Neural cell (in vitro differentiated cells): ENCODE data around the gene REM2. TPM values are rescaled to one million over a fixed set of nuclear protein-coding genes. Genes with fewer than 3 reads are reported as not detected.

Source experiments
- H2AFZ ChIP-seq: fragments of 200-600, 300-800 bp; sonication (generic), shearing (Covaris generic); 2 replicates; pipeline ENCODE4 v1.6.0; 2014; ENCODE audit warnings: low read depth, mild to moderate bottlenecking, antibody characterized with exemption, low read length, moderate library complexity
- H3F3A ChIP-seq: fragments of 200-600 bp; shearing (Covaris generic); 2 replicates; pipeline ENCODE4 v1.6.1; 2016; ENCODE audit warnings: mild to moderate bottlenecking, moderate library complexity, mixed read lengths, antibody characterized with exemption, low read length; ENCODE audit not compliant: insufficient read depth, poor library complexity, severe bottlenecking
- H3K27ac ChIP-seq: fragments of 200-600, 300-800 bp; sonication (generic), shearing (Covaris generic); 2 replicates; pipeline ENCODE4 v1.5.1; 2014; ENCODE audit warnings: mild to moderate bottlenecking, low read length, moderate library complexity
- H3K27me3 ChIP-seq: fragments of 300-800, 200-600 bp; sonication (generic), shearing (Covaris generic); 2 replicates; pipeline ENCODE4 v1.6.0; 2014; ENCODE audit warnings: mild to moderate bottlenecking, low read depth, low read length, moderate library complexity; ENCODE audit not compliant: insufficient read depth
- H3K36me3 ChIP-seq: fragments of 300-800, 200-600 bp; sonication (generic), shearing (Covaris generic); 2 replicates; pipeline ENCODE4 v1.5.1; 2014; ENCODE audit warnings: mild to moderate bottlenecking, antibody characterized with exemption, low read length, moderate library complexity; ENCODE audit not compliant: insufficient read depth
- H3K4me2 ChIP-seq: fragments of 300-800, 200-600 bp; sonication (generic), shearing (Covaris generic); 2 replicates; pipeline ENCODE4 v1.6.0; 2014; ENCODE audit warnings: mild to moderate bottlenecking, low read length
- H3K4me3 ChIP-seq: fragments of 300-800, 200-600 bp; sonication (generic), shearing (Covaris generic); 2 replicates; pipeline ENCODE4 v1.5.1; 2014; ENCODE audit warnings: mild to moderate bottlenecking, low read length, moderate library complexity
- H3K79me2 ChIP-seq: fragments of 200-600 bp; shearing (Covaris generic); replicated peaks from 2 replicates; pipeline ENCODE4 v1.6.0; 2014; ENCODE audit warnings: mild to moderate bottlenecking, low read length, moderate library complexity; ENCODE audit not compliant: insufficient read depth
- H3K9ac ChIP-seq: fragments of 300-800, 200-600 bp; sonication (generic), shearing (Covaris generic); 2 replicates; pipeline ENCODE4 v1.6.1; 2016; ENCODE audit warnings: mild to moderate bottlenecking, low read length, mixed read lengths
- H3K9me2 ChIP-seq: fragments of 200-600 bp; shearing (Covaris generic); 2 replicates; pipeline ENCODE4 v1.6.1; 2016; ENCODE audit warnings: mild to moderate bottlenecking, low read length, mixed read lengths; ENCODE audit not compliant: insufficient read depth
- H3K9me3 ChIP-seq: fragments of 200-600, 300-800 bp; sonication (generic), shearing (Covaris generic); 2 replicates; pipeline ENCODE4 v1.6.1; 2016; ENCODE audit warnings: mild to moderate bottlenecking, mixed run types, low read length, moderate library complexity, mixed read lengths
- H4K20me1 ChIP-seq: fragments of 200-600 bp; shearing (Covaris generic); 2 replicates; pipeline ENCODE4 v1.6.1; 2016; ENCODE audit warnings: mild to moderate bottlenecking, mixed run types; ENCODE audit not compliant: insufficient read depth
- CTCF ChIP-seq: fragments of 450-650 bp; IDR thresholded peaks from 2 replicates; pipeline ENCODE4 v1.5.1; 2014; ENCODE audit warnings: antibody characterized with exemption, mild to moderate bottlenecking, moderate library complexity; ENCODE audit not compliant: poor library complexity, severe bottlenecking
- EP300 ChIP-seq: fragments of 450-650 bp; conservative IDR thresholded peaks from 2 replicates; pipeline ENCODE4 v1.6.1; 2014; ENCODE audit warnings: antibody characterized with exemption, mild to moderate bottlenecking, moderate library complexity; ENCODE audit not compliant: poor library complexity, severe bottlenecking
- EZH2 ChIP-seq: fragments of 200-600, 300-800 bp; shearing (Covaris generic), sonication (generic); IDR thresholded peaks from 2 replicates; pipeline ENCODE4 v1.6.1; 2014; ENCODE audit warnings: antibody characterized with exemption, low read length, borderline replicate concordance, mild to moderate bottlenecking; ENCODE audit not compliant: insufficient read depth, poor library complexity, severe bottlenecking
- MXI1 ChIP-seq: fragments of 450-650 bp; conservative IDR thresholded peaks from 2 replicates; pipeline ENCODE4 v1.6.1; 2014; ENCODE audit warnings: antibody characterized with exemption, mild to moderate bottlenecking; ENCODE audit not compliant: poor library complexity, severe bottlenecking
- POLR2AphosphoS5 ChIP-seq: IDR thresholded peaks from 2 replicates; pipeline ENCODE4 v1.6.1; 2012
- RAD21 ChIP-seq: fragments of 450-650 bp; conservative IDR thresholded peaks from 2 replicates; pipeline ENCODE4 v1.6.1; 2014; ENCODE audit warnings: antibody characterized with exemption, mild to moderate bottlenecking, moderate library complexity
- SMC3 ChIP-seq: fragments of 450-650 bp; conservative IDR thresholded peaks from 2 replicates; pipeline ENCODE4 v1.6.1; 2014; ENCODE audit warnings: antibody characterized with exemption, mild to moderate bottlenecking, moderate library complexity; ENCODE audit not compliant: poor library complexity
- TAF1 ChIP-seq: IDR thresholded peaks from 2 replicates; pipeline ENCODE4 v1.6.1; 2012; ENCODE audit warnings: low read depth
- polyA plus RNA-seq: library from polyadenylated mRNA; depleted of rRNA; stranded (reverse); fragments of >200 nt; gene quantifications from 2 replicates; pipeline ENCODE4 v1.2.3, GENCODE V29; 2014
- TF ChIP-seq, protein P1 (sequence below): IDR thresholded peaks from 2 replicates; pipeline ENCODE4 v1.6.1; 2012; ENCODE audit warnings: borderline replicate concordance

Gene REM2
- polyA plus RNA-seq, 1 donor from 2014 or later: 28.6 TPM

DNA sequence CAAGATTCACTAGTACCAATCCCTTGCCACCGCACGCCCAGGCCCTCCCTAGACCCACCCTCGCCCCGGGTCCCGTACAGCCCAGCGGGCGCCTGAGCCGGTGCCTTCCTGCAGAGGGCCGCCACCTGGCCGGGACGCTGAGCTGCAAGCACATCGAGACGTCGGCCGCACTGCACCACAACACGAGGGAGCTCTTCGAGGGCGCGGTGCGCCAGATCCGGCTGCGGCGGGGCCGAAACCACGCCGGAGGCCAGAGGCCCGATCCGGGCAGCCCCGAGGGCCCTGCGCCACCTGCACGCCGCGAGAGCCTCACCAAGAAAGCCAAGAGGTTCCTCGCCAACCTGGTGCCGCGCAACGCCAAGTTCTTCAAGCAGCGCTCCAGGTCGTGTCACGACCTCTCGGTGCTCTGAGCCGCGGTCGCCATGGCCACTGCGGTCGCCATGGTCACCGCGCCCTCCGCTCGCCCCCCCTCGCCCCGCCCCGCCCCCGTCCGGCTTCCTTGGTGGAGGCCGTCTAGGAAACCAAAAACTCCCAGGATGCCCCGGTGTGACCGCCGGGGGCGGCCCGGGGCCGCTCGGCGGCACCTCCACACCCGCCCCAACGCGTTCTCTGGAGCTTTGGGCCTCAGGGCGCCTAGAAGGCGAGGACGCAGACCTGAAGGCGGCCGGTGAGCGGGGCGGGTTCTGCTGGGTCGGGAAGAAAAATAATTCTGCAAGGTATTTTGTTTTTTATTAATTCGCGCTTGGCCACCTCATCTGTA is 3.7 kb downstream of the REM2 start:
- Histone ChIP-seq H3K9me3 (no peaks in the 10 kb centered on the region), H3K27me3 (no peaks in the 10 kb centered on the region), H3K9me2 (no peaks in the 10 kb centered on the region), H3K4me2 (peak overlapping the region; percentile 45), H3K9ac (peak overlapping the region; percentile 59), H3K79me2 (peaks cover 29% of the 10 kb centered on the region), H3K36me3 (no peaks in the 10 kb centered on the region), H3K27ac (peak overlapping the region; percentile 58), H3F3A (peaks cover 8% of the 10 kb centered on the region), H3K4me3 (peak overlapping the region; percentile 90), H4K20me1 (no peaks in the 10 kb centered on the region), H2AFZ (no peak overlapping the region)
- no peak for TF ChIP-seq POLR2AphosphoS5
- TF ChIP-seq SMC3: no peak
- TF ChIP-seq CTCF: peak; percentile 23
- TF ChIP-seq, protein P1, sequence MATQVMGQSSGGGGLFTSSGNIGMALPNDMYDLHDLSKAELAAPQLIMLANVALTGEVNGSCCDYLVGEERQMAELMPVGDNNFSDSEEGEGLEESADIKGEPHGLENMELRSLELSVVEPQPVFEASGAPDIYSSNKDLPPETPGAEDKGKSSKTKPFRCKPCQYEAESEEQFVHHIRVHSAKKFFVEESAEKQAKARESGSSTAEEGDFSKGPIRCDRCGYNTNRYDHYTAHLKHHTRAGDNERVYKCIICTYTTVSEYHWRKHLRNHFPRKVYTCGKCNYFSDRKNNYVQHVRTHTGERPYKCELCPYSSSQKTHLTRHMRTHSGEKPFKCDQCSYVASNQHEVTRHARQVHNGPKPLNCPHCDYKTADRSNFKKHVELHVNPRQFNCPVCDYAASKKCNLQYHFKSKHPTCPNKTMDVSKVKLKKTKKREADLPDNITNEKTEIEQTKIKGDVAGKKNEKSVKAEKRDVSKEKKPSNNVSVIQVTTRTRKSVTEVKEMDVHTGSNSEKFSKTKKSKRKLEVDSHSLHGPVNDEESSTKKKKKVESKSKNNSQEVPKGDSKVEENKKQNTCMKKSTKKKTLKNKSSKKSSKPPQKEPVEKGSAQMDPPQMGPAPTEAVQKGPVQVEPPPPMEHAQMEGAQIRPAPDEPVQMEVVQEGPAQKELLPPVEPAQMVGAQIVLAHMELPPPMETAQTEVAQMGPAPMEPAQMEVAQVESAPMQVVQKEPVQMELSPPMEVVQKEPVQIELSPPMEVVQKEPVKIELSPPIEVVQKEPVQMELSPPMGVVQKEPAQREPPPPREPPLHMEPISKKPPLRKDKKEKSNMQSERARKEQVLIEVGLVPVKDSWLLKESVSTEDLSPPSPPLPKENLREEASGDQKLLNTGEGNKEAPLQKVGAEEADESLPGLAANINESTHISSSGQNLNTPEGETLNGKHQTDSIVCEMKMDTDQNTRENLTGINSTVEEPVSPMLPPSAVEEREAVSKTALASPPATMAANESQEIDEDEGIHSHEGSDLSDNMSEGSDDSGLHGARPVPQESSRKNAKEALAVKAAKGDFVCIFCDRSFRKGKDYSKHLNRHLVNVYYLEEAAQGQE: no peak
- TF ChIP-seq EP300: no peak
- TF ChIP-seq RAD21: no peak
- TF ChIP-seq MXI1: no peak

DNA sequence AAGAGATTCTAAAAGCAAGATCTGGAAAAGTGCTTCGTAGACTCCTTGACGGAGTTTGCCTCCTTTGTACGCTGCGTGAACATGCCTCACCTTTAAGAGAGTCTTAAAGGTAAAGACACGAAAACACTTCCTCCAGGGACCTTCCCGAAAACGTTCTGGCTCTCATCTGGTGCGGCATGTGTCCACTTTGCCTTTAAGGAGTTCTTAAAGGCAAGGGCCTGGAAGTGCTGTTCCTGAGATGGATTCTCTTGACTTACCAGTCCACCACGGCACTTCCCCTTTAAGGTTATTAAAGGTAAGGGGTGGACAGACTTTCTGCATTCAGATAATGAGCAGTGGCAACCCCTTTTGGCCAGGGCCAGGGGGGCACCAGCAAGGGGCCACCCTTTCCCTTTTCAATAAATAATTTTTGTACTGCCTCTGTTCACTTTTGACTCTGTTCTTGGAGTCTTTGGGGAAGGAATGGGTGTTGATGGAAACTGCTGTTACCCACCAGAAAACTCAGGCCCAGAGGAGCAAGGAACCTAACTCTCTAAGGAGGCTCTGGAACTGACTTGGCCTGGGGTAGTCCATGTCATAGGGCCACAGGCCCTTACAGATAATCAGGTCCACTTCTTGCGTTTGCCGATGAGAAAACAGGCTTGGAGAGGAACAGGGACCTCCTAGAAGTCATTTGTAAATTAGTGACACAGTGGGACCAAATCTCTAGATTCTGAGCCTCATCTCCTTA is 4.4 kb downstream of the REM2 start:
- Histone ChIP-seq H2AFZ (no peak overlapping the region), H4K20me1 (no peaks in the 10 kb centered on the region), H3K9me3 (no peaks in the 10 kb centered on the region), H3K4me2 (peak overlapping the region; percentile 45), H3K36me3 (no peaks in the 10 kb centered on the region), H3F3A (peaks cover 8% of the 10 kb centered on the region), H3K27ac (peak overlapping the region; percentile 58), H3K9ac (peak overlapping the region; percentile 59), H3K27me3 (no peaks in the 10 kb centered on the region), H3K9me2 (no peaks in the 10 kb centered on the region), H3K79me2 (peaks cover 29% of the 10 kb centered on the region), H3K4me3 (peak overlapping the region; percentile 90)
- no peak for TF ChIP-seq TAF1
- no peak for TF ChIP-seq SMC3
- TF ChIP-seq RAD21: no peak
- TF ChIP-seq MXI1: no peak
- TF ChIP-seq EP300: no peak
- no peak for TF ChIP-seq POLR2AphosphoS5
- TF ChIP-seq CTCF: no peak
- TF ChIP-seq EZH2: no peak
- TF ChIP-seq, protein P1: no peak
